Ovary (tissue), 3 donors: ENCODE results near the gene PTPRCAP.

Experiments used
- CTCF ChIP-seq, 3 donors: fragments of 450-650 bp in 2 of 3; fragments of 200-600 bp in 1 of 3; IDR thresholded peaks; one replicate each; pipeline versions ENCODE4 v1.5.1 to v1.8.0; 2016 to 2022; ENCODE audit warnings: antibody characterized with exemption in 3 of 3, mild to moderate bottlenecking in 1 of 3
- EP300 ChIP-seq: sonication (generic); formaldehyde crosslinking; IDR thresholded peaks from one replicate; pipeline ENCODE4 v1.6.1; 2017; ENCODE audit warnings: antibody characterized with exemption
- POLR2A ChIP-seq: fragments of 450-650 bp; IDR thresholded peaks from one replicate; pipeline ENCODE4 v1.6.1; 2017; ENCODE audit warnings: antibody characterized with exemption, mild to moderate bottlenecking, moderate library complexity
- donor health status: DM: no; HTN: no; CAD: no.

GRCh38 chr11:67465189-67465510 lies 27.7 kb upstream of the PTPRCAP start:
- TF ChIP-seq CTCF (IDR thresholded peaks at IDR 0.05) (no peak), POLR2A (no peak), EP300 (no peak)
